Liver (tissue), 9 donors: ENCODE measurements around the gene SPATS1. TPM values are rescaled to one million over a fixed set of nuclear protein-coding genes. Genes with fewer than 3 reads are reported as not detected.

ENCODE experiments used
- DNase-seq: peaks from one replicate; pipeline ENCODE4 v3.0.0-alpha.2; 2017; ENCODE audit warnings: low spot score
- H3K27ac ChIP-seq, 2 donors: one replicate each; pipeline ENCODE4 v1.7.0; 2013; ENCODE audit warnings: inconsistent platforms in 2 of 2, low read length in 2 of 2, control low read depth in 1 of 2, low read depth in 1 of 2, mild to moderate bottlenecking in 1 of 2
- H3K27me3 ChIP-seq, 4 donors: one replicate each; pipeline versions ENCODE4 v1.6.1 to v1.7.0; 2013; ENCODE audit warnings: low read length in 3 of 4, inconsistent platforms in 1 of 4, mild to moderate bottlenecking in 1 of 4, moderate library complexity in 1 of 4; ENCODE audit not compliant: control insufficient read depth in 4 of 4, insufficient read depth in 4 of 4
- H3K36me3 ChIP-seq, 4 donors: one replicate each; pipeline versions ENCODE4 v1.6.1 to v1.7.0; 2013; ENCODE audit warnings: low read length in 3 of 4, mild to moderate bottlenecking in 3 of 4, low read depth in 1 of 4, moderate library complexity in 1 of 4; ENCODE audit not compliant: control insufficient read depth in 4 of 4, insufficient read depth in 3 of 4
- H3K4me1 ChIP-seq, 4 donors: one replicate each; pipeline versions ENCODE4 v1.6.1 to v1.7.0; 2013; ENCODE audit warnings: low read length in 3 of 4, mild to moderate bottlenecking in 3 of 4, moderate library complexity in 1 of 4; ENCODE audit not compliant: control insufficient read depth in 4 of 4, insufficient read depth in 4 of 4
- H3K4me3 ChIP-seq, 3 donors: one replicate each; pipeline versions ENCODE4 v1.6.1 to v1.7.0; 2013; ENCODE audit warnings: low read length in 3 of 3, control low read depth in 1 of 3, low read depth in 1 of 3, mild to moderate bottlenecking in 1 of 3
- H3K9ac ChIP-seq, 2 donors: one replicate each; pipeline ENCODE4 v1.7.0; 2013; ENCODE audit warnings: low read length in 2 of 2, mild to moderate bottlenecking in 2 of 2, moderate library complexity in 2 of 2, control low read depth in 1 of 2, low read depth in 1 of 2
- H3K9me3 ChIP-seq, 4 donors: one replicate each; pipeline versions ENCODE4 v1.6.1 to v1.7.0; 2013; ENCODE audit warnings: low read length in 3 of 4; ENCODE audit not compliant: control insufficient read depth in 4 of 4
- CTCF ChIP-seq: fragments of 150-350 bp; IDR thresholded peaks from 2 replicates; pipeline ENCODE4 v1.5.1; 2017; ENCODE audit warnings: improper control_type of control experiment, low read depth, low read length; ENCODE audit not compliant: missing input control
- EGR1 ChIP-seq, 2 donors: IDR thresholded peaks; 2 replicates each; pipeline ENCODE4 v1.6.1; 2016 to 2018; ENCODE audit warnings: antibody characterized with exemption in 2 of 2, low read depth in 2 of 2
- FOXA1 ChIP-seq: IDR thresholded peaks from 2 replicates; pipeline ENCODE4 v1.6.1; 2016; ENCODE audit warnings: antibody characterized with exemption
- FOXA2 ChIP-seq: IDR thresholded peaks from 2 replicates; pipeline ENCODE4 v1.6.1; 2016; ENCODE audit warnings: antibody characterized with exemption
- GABPA ChIP-seq, 2 donors: IDR thresholded peaks in 1 of 2; conservative IDR thresholded peaks in 1 of 2; 2 replicates each; pipeline ENCODE4 v1.6.1; 2016; ENCODE audit warnings: antibody characterized with exemption in 2 of 2, mild to moderate bottlenecking in 1 of 2, moderate library complexity in 1 of 2
- HNF4A ChIP-seq, 2 donors: conservative IDR thresholded peaks; 2 replicates each; pipeline ENCODE4 v1.6.1; 2016; ENCODE audit warnings: antibody characterized with exemption in 2 of 2, mild to moderate bottlenecking in 2 of 2
- HNF4G ChIP-seq: IDR thresholded peaks from 2 replicates; pipeline ENCODE4 v1.6.1; 2016; ENCODE audit warnings: antibody characterized with exemption
- JUND ChIP-seq, 2 donors: IDR thresholded peaks; 2 replicates each; pipeline ENCODE4 v1.6.1; 2016; ENCODE audit warnings: antibody characterized with exemption in 2 of 2
- NR2F2 ChIP-seq: IDR thresholded peaks from 2 replicates; pipeline ENCODE4 v1.6.1; 2016; ENCODE audit warnings: antibody characterized with exemption
- RAD21 ChIP-seq, 2 donors: IDR thresholded peaks; 2 replicates each; pipeline ENCODE4 v1.6.1; 2016; ENCODE audit warnings: antibody characterized with exemption in 2 of 2, mild to moderate bottlenecking in 2 of 2
- RXRA ChIP-seq, 2 donors: IDR thresholded peaks; 2 replicates each; pipeline ENCODE4 v1.6.1; 2017 to 2018; ENCODE audit warnings: antibody characterized with exemption in 2 of 2, mild to moderate bottlenecking in 1 of 2
- SP1 ChIP-seq: IDR thresholded peaks from 2 replicates; pipeline ENCODE4 v1.6.1; 2018; ENCODE audit warnings: antibody characterized with exemption, mild to moderate bottlenecking
- TAF1 ChIP-seq: conservative IDR thresholded peaks from 2 replicates; pipeline ENCODE4 v1.6.1; 2016; ENCODE audit warnings: antibody characterized with exemption, mild to moderate bottlenecking
- YY1 ChIP-seq: IDR thresholded peaks from 2 replicates; pipeline ENCODE4 v1.6.1; 2016; ENCODE audit warnings: antibody characterized with exemption, mild to moderate bottlenecking
- ZBTB33 ChIP-seq: IDR thresholded peaks from 2 replicates; pipeline ENCODE4 v1.6.1; 2016; ENCODE audit warnings: antibody characterized with exemption
- WGBS: extraction: QIAGEN DNeasy Blood & Tissue Kit; methylation state at CpG from one replicate; pipeline ENCODE4 v1.1.7; 2013; 5-methylcytosine and 5-hydroxymethylcytosine counted together
- polyA plus RNA-seq, 2 donors: library from polyadenylated mRNA; stranded (reverse) in 1 of 2; unstranded in 1 of 2; fragments of 200-250 nt in 1 of 2; fragments of >200 nt in 1 of 2; fragmentation: Nextera tagmentation in 1 of 2; extraction: Ambion mirVana in 1 of 2; gene quantifications; one replicate each; pipeline versions ENCODE4 v1.2.1 to v1.2.3, GENCODE V29; 2013 to 2015
- total RNA-seq, 2 donors: library from RNA; depleted of rRNA; stranded (reverse); fragments of >200 nt; gene quantifications; one replicate each; pipeline ENCODE4 v1.2.3, GENCODE V29; 2014
- TF ChIP-seq, protein P1 (sequence below): IDR thresholded peaks from 2 replicates; pipeline ENCODE4 v1.6.1; 2016; ENCODE audit warnings: antibody characterized with exemption
- TF ChIP-seq, protein P2 (sequence below): IDR thresholded peaks from 2 replicates; pipeline ENCODE4 v1.6.1; 2016; ENCODE audit warnings: antibody characterized with exemption, mild to moderate bottlenecking
- donor health status: healthy.
- donor health status: healthy.
- donor health status: healthy.
- donor health status: healthy.
- donor health status: healthy.

Gene SPATS1
- total and polyA plus RNA-seq, 4 donors, result not detected

DNA sequence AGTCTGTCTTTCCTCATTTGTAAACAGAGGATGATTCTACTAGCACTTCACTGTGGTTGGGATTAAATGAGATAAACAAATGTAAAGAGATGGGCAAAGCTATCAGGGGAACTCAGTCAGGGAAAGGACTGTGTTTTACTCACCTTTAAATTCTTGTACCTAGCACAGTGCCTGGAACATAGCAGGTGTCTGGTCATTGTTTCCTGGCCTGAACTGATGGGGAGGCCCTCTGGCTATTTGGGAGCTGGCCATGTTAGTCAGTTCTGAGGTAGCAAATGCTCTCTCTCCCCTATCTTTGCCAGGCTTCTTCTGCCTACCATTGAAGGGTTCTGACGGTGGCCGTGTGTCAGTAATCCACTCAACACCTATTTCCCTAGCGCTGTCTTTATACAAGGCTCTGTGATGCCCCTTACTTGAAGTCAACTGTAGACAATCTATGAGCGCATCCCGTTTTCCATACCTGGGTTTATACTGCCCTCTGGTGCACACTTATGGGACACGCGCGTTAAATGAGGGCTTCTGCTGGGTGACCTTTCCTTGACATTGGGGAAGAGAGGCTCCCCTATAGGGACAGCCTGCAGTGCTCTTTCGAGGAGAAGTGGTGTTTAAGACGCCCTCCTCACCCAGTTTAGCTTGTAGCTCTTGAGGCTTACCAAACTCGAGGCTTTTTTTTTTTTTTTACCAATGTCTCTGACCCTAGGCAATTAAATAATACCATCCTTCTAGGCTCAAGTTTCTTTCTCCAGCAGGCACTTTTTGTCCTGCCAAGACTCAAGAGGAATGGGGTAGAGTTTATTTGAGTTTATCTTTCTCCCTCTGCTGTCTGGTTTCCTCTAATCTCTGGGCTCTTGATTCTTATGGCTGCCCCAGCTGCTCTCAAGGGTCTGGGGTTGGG, 4.0 kb upstream of the SPATS1 start (continued):
- peak; percentile 76 for TF ChIP-seq CTCF
- TF ChIP-seq YY1, result no peak
- TF ChIP-seq RAD21 (IDR thresholded peaks at IDR 0.05), result peak; percentile 90 to 96
- TF ChIP-seq EGR1 (IDR thresholded peaks at IDR 0.05; ENCODE audit: low read depth in 2 of 2), result no peak

- no peak overlapping the region for H3K9ac ChIP-seq
- H3K4me1 ChIP-seq, result peaks cover 0 to 24% (median 16%) of the 10 kb centered on the region in 4 donors
- TF ChIP-seq HNF4A (conservative IDR thresholded peaks at IDR 0.05) (no peak), SP1 (peak; percentile 12)
- TF ChIP-seq, protein P1, sequence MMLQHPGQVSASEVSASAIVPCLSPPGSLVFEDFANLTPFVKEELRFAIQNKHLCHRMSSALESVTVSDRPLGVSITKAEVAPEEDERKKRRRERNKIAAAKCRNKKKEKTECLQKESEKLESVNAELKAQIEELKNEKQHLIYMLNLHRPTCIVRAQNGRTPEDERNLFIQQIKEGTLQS, result no peak
- H3K27me3 ChIP-seq, result no peaks in the 10 kb centered on the region
- 55% methylated on average over 5 of the region's 5 CpGs for WGBS
- no peaks in the 10 kb centered on the region for H3K9me3 ChIP-seq
- DNase-seq, result no peak
- H3K27ac ChIP-seq, result no peak overlapping the region
- H3K4me3 ChIP-seq, result no peak overlapping the region
- H3K36me3 ChIP-seq, result no peaks in the 10 kb centered on the region
These were observed 3.1 kb upstream of the SPATS1 start for GRCh38 chr6:44339301-44339700.

- WGBS, result 64% methylated on average over 7 of the region's 7 CpGs
- TF ChIP-seq RXRA (IDR thresholded peaks at IDR 0.05) (no peak), ZBTB33 (no peak), NR2F2 (no peak), HNF4G (no peak), FOXA1 (no peak), RAD21 (IDR thresholded peaks at IDR 0.05) (no peak), CTCF (no peak), GABPA (IDR thresholded peaks at IDR 0.05 in 1 of 2, conservative IDR thresholded peaks at IDR 0.05 in 1 of 2) (no peak), FOXA2 (no peak), EGR1 (IDR thresholded peaks at IDR 0.05; ENCODE audit: low read depth in 2 of 2) (no peak), TAF1 (no peak), JUND (IDR thresholded peaks at IDR 0.05) (no peak)
- TF ChIP-seq, protein P2, sequence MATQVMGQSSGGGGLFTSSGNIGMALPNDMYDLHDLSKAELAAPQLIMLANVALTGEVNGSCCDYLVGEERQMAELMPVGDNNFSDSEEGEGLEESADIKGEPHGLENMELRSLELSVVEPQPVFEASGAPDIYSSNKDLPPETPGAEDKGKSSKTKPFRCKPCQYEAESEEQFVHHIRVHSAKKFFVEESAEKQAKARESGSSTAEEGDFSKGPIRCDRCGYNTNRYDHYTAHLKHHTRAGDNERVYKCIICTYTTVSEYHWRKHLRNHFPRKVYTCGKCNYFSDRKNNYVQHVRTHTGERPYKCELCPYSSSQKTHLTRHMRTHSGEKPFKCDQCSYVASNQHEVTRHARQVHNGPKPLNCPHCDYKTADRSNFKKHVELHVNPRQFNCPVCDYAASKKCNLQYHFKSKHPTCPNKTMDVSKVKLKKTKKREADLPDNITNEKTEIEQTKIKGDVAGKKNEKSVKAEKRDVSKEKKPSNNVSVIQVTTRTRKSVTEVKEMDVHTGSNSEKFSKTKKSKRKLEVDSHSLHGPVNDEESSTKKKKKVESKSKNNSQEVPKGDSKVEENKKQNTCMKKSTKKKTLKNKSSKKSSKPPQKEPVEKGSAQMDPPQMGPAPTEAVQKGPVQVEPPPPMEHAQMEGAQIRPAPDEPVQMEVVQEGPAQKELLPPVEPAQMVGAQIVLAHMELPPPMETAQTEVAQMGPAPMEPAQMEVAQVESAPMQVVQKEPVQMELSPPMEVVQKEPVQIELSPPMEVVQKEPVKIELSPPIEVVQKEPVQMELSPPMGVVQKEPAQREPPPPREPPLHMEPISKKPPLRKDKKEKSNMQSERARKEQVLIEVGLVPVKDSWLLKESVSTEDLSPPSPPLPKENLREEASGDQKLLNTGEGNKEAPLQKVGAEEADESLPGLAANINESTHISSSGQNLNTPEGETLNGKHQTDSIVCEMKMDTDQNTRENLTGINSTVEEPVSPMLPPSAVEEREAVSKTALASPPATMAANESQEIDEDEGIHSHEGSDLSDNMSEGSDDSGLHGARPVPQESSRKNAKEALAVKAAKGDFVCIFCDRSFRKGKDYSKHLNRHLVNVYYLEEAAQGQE, result no peak
- TF ChIP-seq, protein P1, result no peak
These were observed 2.5 kb upstream of the SPATS1 start for GRCh38 chr6:44339763-44340625.

More at GRCh38 chr6:44339763-44340625, 2.5 kb upstream of the SPATS1 start:
- no peaks in the 10 kb centered on the region for H3K36me3 ChIP-seq
- no peak for DNase-seq
- H3K9me3 ChIP-seq, result no peaks in the 10 kb centered on the region
- H3K27me3 ChIP-seq, result no peaks in the 10 kb centered on the region
- no peak overlapping the region for H3K27ac ChIP-seq
- no peak overlapping the region for H3K9ac ChIP-seq
- H3K4me1 ChIP-seq, result peaks cover 0 to 24% (median 16%) of the 10 kb centered on the region in 4 donors
- H3K4me3 ChIP-seq, result no peak overlapping the region
